ENCODE measurements around the gene ZNF362.

The ZNF362 gene

GRCh38 chr1:33246171-33246570 is 10.1 kb upstream of the ZNF362 start:
- no peak for DNase-seq (ENCODE audit: low read depth)

- DNase-seq (ENCODE audit: low read depth), result no peak
These were observed 8.7 kb upstream of the ZNF362 start for GRCh38 chr1:33247545-33247944.

DNA sequence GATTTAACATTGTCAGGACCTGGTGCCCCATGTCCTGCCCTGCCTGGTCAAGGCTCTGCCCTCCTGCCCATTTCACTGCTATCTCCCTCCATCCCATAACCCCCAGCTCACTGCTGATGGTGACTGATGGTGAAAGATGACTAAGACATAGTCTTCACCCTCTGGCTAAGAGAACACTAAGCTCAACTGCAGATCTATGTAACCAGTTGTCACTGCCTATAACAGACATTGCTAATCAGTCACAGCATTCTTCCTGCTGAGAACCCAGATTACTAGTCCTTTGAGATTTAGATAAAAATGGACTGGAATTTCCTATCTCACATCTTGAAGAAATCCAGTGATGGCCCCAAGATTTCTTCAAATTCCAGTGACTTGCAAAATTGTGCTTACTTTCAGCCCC is 8.0 kb upstream of the ZNF362 start:
- no peak for DNase-seq (ENCODE audit: low read depth)

- no peak for DNase-seq (ENCODE audit: low read depth)
These were observed 6.9 kb upstream of the ZNF362 start for GRCh38 chr1:33249422-33249821.

GRCh38 chr1:33250217-33250616 is 6.1 kb upstream of the ZNF362 start:
- DNase-seq (ENCODE audit: low read depth), result no peak

- DNase-seq (ENCODE audit: low read depth), result no peak
These were observed 5.6 kb upstream of the ZNF362 start for GRCh38 chr1:33250724-33251123.

GRCh38 chr1:33254491-33254890 is 1.8 kb upstream of the ZNF362 start:
- DNase-seq (ENCODE audit: low read depth), result no peak

- no peak for DNase-seq (ENCODE audit: low read depth)
These were observed 708 bp upstream of the ZNF362 start for GRCh38 chr1:33255347-33256220.

DNA sequence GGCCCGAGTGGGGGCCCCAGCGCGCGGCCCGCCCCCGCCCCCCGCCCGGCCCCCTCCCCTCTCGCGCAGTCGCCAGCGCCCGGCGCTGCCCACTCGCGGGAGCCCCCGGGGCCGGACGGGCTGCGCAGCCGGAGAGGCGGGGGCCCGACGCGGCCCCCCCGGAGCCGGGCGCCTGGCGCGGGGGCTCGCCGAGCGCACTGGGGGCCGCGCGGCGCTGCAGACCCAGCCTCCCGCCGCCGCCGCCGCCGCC is 146 bp upstream of the ZNF362 start:
- no peak for DNase-seq (ENCODE audit: low read depth)

- no peak for DNase-seq (ENCODE audit: low read depth)
These were observed 997 bp downstream of the ZNF362 start for GRCh38 chr1:33257207-33257771.

GRCh38 chr1:33257772-33258712 is 1.8 kb downstream of the ZNF362 start:
- DNase-seq (ENCODE audit: low read depth), result no peak

- no peak for DNase-seq (ENCODE audit: low read depth)
These were observed 2.5 kb downstream of the ZNF362 start for GRCh38 chr1:33258788-33259274.

- no peak for DNase-seq (ENCODE audit: low read depth)
These were observed 3.6 kb downstream of the ZNF362 start for GRCh38 chr1:33259879-33260278.

GRCh38 chr1:33260439-33260838 is 4.1 kb downstream of the ZNF362 start:
- DNase-seq (ENCODE audit: low read depth), result no peak

DNA sequence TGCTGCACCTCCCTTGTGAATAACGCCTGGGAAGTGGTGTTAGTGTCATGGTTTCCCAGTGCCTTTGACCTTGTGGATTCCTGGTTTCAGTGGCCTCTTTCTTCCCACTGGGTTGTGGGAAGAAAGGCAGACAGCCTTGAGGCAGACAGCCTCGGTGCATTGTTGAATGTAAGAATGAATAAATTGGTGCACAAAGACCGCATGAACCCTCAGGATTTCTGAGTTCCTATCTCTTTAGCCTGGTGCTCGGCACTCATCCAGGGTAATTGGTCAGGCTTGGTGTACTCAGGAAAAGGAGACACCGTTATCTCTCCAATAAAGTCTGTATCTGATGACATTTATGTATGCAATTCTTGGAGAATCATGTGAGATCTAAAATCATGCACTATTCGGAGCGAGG is 5.1 kb downstream of the ZNF362 start:
- no peak for DNase-seq (ENCODE audit: low read depth)

DNA sequence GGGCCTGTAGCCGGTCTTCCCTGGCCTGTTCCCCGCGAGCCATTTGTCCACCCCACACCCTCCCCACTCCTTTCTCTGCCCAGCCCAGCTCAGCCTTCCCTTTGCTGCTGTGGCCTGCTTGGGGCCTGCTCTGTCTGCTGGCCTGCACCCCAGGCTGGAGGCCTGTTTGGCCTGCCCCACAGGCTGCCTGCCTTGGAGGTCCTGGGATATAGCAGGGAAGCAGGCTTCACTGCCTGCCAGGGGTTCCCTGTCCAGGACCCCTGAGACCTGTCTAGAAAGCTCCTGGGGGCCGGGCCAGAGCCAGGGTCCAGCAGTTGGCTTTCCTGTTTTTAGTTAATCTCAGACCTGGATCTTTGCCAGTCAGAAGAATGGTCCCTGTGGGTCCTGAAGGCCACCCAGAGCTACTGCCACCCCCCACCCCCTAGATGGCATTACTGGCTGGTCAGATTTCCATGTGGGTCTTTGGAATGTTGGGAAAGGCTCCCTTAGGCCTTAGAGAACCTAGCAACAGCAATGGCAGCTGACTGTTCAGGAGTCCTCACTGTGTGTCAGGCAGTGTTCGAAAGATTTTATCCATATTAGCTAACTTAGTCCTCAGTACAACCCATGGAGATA is 7.7 kb downstream of the ZNF362 start:
- no peak for DNase-seq (ENCODE audit: low read depth)

DNA sequence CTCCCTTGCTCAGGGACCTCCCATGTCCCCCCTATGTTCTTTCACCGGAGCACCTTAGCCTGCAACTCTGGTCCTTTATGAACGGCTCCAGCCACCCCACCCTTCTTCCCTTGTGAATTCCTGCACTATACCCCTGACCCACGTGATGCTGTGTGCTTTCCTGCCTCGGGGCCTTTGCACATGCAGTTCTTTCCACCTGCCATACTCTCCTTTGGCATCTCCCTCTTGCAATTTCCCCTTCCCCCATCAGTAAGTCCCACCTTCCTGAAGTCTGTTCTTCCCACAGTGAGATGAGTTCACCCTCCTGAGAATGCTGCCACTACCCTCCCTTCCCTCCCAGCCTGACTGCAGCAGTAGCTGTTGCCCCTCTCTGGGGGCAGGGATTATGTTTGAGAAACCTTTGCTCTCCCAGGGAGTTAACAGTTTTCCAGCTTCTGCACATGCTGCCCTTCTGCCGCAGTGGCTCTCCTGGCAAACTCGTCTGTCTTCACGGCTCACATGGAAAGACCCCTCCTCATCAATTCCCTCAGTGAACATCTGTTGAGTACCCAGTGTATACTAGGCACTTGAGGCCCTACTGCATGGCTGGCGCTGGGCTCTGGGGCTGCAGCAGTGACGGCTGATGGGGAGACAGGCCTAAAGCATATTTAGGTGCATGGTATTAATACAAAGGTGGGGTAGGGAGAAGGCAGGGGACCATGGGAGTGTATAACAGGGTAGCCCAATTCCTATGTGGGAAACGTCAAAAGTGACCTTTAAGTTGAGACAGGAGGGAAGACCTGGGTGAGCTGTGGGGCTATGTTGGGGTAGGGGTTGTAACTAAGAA is 9.7 kb downstream of the ZNF362 start:
- DNase-seq (ENCODE audit: low read depth), result no peak

- DNase-seq (ENCODE audit: low read depth), result no peak
These were observed 10.5 kb downstream of the ZNF362 start for GRCh38 chr1:33266766-33267165.

GRCh38 chr1:33267468-33268205 is 11.3 kb downstream of the ZNF362 start:
- DNase-seq (ENCODE audit: low read depth), result no peak

- DNase-seq (ENCODE audit: low read depth), result no peak
These were observed 12.2 kb downstream of the ZNF362 start for GRCh38 chr1:33268457-33268856.

Data from stimulated activated CD8-positive, alpha-beta memory T cell treated with anti-CD3 and anti-CD28 coated beads, Interleukin-7, amount 100 ng/mL, for 24 hours (primary cell).